GM23338 (cell line): ENCODE results near the gene TPMT.

Experiments
- EZH2 ChIP-seq: fragments of 200-600 bp; sonication (generic); IDR thresholded peaks from one replicate; pipeline ENCODE4 v1.8.0; 2017; ENCODE audit warnings: antibody characterized with exemption, mild to moderate bottlenecking, low read depth; ENCODE audit not compliant: unreplicated experiment
- EZH2phosphoT487 ChIP-seq: fragments of 200-600 bp; sonication (generic); IDR thresholded peaks from one replicate; pipeline ENCODE4 v1.8.1; 2018; ENCODE audit warnings: antibody characterized with exemption; ENCODE audit not compliant: unreplicated experiment
- POLR2AphosphoS5 ChIP-seq: IDR thresholded peaks from 2 replicates; pipeline ENCODE4 v1.6.1; 2016; ENCODE audit warnings: antibody characterized with exemption, low read depth
- ZNF331 ChIP-seq: fragments of 250-450 bp; sonication (Bioruptor Pico); IDR thresholded peaks from 2 replicates; pipeline ENCODE4 v1.5.0; 2020; ENCODE audit warnings: low read depth, mild to moderate bottlenecking, moderate library complexity
- TF ChIP-seq, protein P1 (sequence below), 2 experiments: fragments of 200-600 bp in 1 of 2; sonication (generic) in 1 of 2; conservative IDR thresholded peaks; 2 replicates each; pipeline versions ENCODE4 v1.5.1 to v1.6.1; 2016 to 2017; ENCODE audit warnings: antibody characterized with exemption in 2 of 2, low read depth in 2 of 2, mild to moderate bottlenecking in 2 of 2, moderate library complexity in 1 of 2
- TF ChIP-seq, protein P2 (sequence below): IDR thresholded peaks from one replicate; pipeline ENCODE4 v1.6.1; 2018; ENCODE audit warnings: antibody characterized with exemption; ENCODE audit not compliant: unreplicated experiment

DNA sequence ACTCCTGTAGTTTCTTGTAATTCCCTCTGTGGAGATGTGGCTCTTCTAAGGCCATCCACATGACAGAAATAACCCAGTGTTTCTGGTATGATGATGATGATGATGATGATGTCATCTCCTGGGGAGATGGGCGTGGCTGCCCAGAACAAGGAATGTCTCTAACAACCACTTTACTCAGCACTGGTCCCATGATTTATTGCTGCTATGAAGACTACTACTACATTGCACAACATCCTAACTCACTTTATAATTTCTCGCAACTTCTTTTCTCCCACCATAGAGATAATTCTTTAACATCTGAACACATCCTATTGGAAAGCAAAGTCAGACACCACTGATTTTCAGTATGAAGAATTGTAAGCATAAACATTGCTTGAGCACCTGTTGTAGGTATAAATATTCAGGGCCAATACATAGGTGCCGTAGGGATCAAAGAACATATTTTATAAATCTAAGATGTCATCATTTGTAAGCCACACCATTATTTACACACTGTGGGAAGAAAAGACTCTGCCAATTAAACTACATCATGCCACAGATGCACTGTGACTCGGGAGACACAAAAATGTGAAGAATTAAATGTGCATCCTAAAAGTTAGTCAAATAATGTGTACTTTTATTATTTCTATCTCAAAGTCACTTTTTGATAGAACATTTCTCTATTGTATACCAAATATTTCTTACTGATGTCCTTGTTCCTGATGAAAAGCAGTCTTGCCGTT, 6.4 kb downstream of the TPMT start:
- TF ChIP-seq POLR2AphosphoS5 (no peak), EZH2 (no peak), EZH2phosphoT487 (no peak), ZNF331 (CRISPR knock-in tag) (no peak)
- TF ChIP-seq, protein P1, sequence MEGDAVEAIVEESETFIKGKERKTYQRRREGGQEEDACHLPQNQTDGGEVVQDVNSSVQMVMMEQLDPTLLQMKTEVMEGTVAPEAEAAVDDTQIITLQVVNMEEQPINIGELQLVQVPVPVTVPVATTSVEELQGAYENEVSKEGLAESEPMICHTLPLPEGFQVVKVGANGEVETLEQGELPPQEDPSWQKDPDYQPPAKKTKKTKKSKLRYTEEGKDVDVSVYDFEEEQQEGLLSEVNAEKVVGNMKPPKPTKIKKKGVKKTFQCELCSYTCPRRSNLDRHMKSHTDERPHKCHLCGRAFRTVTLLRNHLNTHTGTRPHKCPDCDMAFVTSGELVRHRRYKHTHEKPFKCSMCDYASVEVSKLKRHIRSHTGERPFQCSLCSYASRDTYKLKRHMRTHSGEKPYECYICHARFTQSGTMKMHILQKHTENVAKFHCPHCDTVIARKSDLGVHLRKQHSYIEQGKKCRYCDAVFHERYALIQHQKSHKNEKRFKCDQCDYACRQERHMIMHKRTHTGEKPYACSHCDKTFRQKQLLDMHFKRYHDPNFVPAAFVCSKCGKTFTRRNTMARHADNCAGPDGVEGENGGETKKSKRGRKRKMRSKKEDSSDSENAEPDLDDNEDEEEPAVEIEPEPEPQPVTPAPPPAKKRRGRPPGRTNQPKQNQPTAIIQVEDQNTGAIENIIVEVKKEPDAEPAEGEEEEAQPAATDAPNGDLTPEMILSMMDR (conservative IDR thresholded peaks at IDR 0.05; ENCODE audit: low read depth in 2 of 2), result no peak
- TF ChIP-seq, protein P2, sequence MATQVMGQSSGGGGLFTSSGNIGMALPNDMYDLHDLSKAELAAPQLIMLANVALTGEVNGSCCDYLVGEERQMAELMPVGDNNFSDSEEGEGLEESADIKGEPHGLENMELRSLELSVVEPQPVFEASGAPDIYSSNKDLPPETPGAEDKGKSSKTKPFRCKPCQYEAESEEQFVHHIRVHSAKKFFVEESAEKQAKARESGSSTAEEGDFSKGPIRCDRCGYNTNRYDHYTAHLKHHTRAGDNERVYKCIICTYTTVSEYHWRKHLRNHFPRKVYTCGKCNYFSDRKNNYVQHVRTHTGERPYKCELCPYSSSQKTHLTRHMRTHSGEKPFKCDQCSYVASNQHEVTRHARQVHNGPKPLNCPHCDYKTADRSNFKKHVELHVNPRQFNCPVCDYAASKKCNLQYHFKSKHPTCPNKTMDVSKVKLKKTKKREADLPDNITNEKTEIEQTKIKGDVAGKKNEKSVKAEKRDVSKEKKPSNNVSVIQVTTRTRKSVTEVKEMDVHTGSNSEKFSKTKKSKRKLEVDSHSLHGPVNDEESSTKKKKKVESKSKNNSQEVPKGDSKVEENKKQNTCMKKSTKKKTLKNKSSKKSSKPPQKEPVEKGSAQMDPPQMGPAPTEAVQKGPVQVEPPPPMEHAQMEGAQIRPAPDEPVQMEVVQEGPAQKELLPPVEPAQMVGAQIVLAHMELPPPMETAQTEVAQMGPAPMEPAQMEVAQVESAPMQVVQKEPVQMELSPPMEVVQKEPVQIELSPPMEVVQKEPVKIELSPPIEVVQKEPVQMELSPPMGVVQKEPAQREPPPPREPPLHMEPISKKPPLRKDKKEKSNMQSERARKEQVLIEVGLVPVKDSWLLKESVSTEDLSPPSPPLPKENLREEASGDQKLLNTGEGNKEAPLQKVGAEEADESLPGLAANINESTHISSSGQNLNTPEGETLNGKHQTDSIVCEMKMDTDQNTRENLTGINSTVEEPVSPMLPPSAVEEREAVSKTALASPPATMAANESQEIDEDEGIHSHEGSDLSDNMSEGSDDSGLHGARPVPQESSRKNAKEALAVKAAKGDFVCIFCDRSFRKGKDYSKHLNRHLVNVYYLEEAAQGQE, result no peak
